ENCODE data around the gene POM121. TPM values are rescaled to one million over a fixed set of nuclear protein-coding genes. Genes with fewer than 3 reads are reported as not detected.
A peak's percentile ranks its signal among the peaks of the same experiment; 100 is the strongest.
"Not testable (repeated sequence)": the region's sequence is repeated elsewhere in the genome, so short reads cannot be mapped to it uniquely, and the experiment has no call there.

POM121 gene
- total RNA-seq, 1 donor from 2014 or later: 4.5 TPM

DNA sequence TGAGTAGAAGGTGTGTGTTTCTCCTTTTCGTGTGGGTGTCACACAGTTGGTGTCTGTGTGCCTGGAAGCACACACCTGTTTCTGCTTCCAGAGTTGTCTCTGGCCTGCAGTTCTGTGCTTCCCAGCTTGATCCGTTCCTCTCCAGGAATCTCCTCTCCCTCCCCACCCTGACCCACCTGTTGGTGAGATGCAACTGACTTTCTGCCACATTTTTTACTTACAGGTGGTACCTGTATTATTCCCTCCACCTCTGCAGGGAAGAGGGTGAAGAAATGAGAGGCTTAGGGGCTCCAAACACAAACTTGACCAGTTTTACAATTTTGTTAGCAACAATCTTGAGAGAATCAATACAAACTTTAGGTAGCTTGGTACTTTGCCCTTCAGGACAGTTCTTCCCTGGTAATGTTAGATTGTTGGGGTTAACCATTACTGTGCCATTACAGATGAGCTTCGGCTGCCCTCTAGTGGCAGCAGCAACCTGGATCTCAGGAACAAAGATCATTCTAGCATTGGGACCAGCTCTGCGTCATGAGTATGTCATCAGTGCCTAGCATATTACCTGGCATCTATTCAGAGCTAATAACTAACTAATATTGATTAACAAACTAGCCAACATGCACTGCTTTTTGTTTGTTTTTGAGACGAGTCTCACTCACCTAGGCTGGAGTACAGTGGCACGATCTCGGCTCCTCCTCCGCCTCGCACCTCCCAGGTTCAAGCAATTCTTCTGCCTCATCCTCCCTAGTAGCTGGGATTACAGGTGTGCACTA lies 10.0 kb upstream of the POM121 start:
- H3K4me3 ChIP-seq (ENCODE audit: low read depth, low read length); H3K27me3 ChIP-seq (ENCODE audit: control insufficient read depth, insufficient read depth, low read length); FAIRE-seq; H3K36me3 ChIP-seq (ENCODE audit: control insufficient read depth, insufficient read depth, low read length): not testable (repeated sequence)
- TF ChIP-seq CTCF (IDR thresholded peaks at IDR 0.05; ENCODE audit: insufficient read depth, low read length, severe bottlenecking): peak; percentile 63
- DNase-seq (ENCODE audit: low read depth): peak; percentile 74

- Histone ChIP-seq H3K27me3 (ENCODE audit: control insufficient read depth, insufficient read depth, low read length) (no peaks in the 10 kb centered on the region), H3K36me3 (ENCODE audit: control insufficient read depth, insufficient read depth, low read length) (peaks cover 1% of the 10 kb centered on the region), H3K4me3 (ENCODE audit: low read depth, low read length) (no peak overlapping the region)
- DNase-seq (ENCODE audit: low read depth): no peak
- no peak for TF ChIP-seq CTCF (IDR thresholded peaks at IDR 0.05; ENCODE audit: insufficient read depth, low read length, severe bottlenecking)
- no peak for FAIRE-seq
Observed at GRCh38 chr7:72919256-72919775, 5.6 kb upstream of the POM121 start.

DNA sequence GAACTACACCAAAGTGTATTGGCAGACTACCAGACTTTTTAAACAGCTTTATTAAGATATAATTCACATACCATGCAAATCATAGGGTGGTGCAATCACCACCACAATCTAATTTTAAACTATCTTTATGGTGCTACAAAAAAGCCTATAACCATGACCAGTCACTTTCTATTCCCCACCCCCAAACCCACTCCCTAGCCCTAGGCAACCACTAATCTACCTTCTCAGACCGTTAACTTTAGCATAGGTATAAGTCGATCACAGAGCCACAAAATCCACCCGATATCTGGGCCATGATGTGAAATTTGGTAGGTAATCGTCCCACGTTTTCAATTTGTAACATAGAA lies 536 bp upstream of the POM121 start:
- Histone ChIP-seq H3K27me3 (ENCODE audit: control insufficient read depth, insufficient read depth, low read length) (no peaks in the 10 kb centered on the region), H3K36me3 (ENCODE audit: control insufficient read depth, insufficient read depth, low read length) (peaks cover 5% of the 10 kb centered on the region), H3K4me3 (ENCODE audit: low read depth, low read length) (peak overlapping the region; percentile 65)
- DNase-seq (ENCODE audit: low read depth) (no peak), FAIRE-seq (no peak)
- no peak for TF ChIP-seq CTCF (IDR thresholded peaks at IDR 0.05; ENCODE audit: insufficient read depth, low read length, severe bottlenecking)

DNA sequence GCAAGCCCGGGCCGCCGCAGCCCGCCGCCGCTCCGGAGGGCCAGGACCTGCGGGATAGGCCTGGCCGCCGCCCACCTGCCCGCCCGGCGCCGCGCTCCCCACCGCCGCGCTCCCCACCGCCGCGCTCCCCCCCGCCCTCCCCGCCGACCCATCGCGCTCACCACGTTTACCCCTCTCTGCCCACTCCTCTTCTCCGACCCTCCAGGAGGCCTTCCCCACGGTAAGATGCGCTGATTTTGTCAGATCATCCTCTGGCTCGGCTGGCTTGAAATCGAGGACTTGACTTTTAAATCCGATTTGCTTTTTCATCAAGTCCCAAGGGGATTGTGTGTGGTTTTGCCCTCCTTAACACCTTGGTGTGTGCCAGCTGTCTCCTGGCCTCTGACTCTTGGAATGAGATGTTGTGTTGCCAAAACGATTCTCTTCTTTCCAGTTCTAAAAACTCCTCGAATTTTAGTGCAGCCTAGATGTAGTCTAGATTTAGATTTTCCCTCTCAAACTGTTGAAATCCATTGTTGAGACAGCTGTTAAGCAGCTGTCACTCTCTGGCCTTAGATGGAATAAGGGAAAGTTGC lies 738 bp downstream of the POM121 start:
- TF ChIP-seq CTCF (IDR thresholded peaks at IDR 0.05; ENCODE audit: insufficient read depth, low read length, severe bottlenecking): no peak
- no peak for DNase-seq (ENCODE audit: low read depth)
- H3K36me3 ChIP-seq (ENCODE audit: control insufficient read depth, insufficient read depth, low read length): peaks cover 4% of the 10 kb centered on the region
- H3K27me3 ChIP-seq (ENCODE audit: control insufficient read depth, insufficient read depth, low read length): no peaks in the 10 kb centered on the region
- peak overlapping the region; percentile 65 for H3K4me3 ChIP-seq (ENCODE audit: low read depth, low read length)
- FAIRE-seq: no peak

DNA sequence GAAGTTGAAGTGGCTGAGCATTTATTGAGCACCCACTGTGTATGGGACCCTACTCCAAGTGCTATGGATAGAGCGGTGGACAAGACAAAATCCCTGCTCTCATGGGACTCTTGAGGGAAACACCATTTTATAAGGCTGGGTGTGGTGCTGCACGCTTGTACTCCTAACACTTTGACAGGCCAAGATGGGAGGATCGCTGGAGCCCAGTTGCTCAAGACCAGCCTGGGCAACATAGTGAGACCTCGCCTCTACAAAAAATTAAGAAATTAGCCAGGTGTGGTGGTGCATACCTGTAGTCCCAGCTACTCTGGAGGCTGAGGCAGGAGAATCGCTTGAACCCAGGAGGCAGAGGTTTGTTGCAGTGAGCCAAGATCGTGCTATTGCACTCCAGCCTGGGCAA lies 2.9 kb downstream of the POM121 start:
- not testable (repeated sequence) for H3K4me3 ChIP-seq (ENCODE audit: low read depth, low read length); FAIRE-seq; H3K36me3 ChIP-seq (ENCODE audit: control insufficient read depth, insufficient read depth, low read length); H3K27me3 ChIP-seq (ENCODE audit: control insufficient read depth, insufficient read depth, low read length); DNase-seq (ENCODE audit: low read depth)

DNA sequence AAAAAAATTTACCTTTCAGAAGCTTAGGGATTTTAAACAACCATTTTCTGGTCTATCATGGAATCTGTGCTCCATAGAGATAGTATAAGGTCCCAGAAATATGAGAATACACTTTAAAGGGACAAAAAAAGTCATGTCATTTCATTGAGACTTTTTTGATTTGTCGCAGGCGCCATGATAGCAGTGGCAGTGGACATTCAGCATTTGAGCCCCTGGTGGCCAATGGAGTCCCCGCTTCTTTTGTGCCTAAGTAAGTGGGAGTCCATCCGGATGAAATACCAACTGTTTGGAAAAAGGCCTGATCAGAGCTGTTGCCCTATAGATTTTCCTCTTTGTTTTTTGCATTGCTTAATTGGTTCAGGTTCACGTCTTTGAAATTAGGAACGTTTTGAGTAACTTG lies 3.3 kb downstream of the POM121 start:
- H3K4me3 ChIP-seq (ENCODE audit: low read depth, low read length); H3K36me3 ChIP-seq (ENCODE audit: control insufficient read depth, insufficient read depth, low read length); DNase-seq (ENCODE audit: low read depth); FAIRE-seq; H3K27me3 ChIP-seq (ENCODE audit: control insufficient read depth, insufficient read depth, low read length): not testable (repeated sequence)

GRCh38 chr7:72942022-72942705 lies 17.3 kb downstream of the POM121 start:
- H3K36me3 ChIP-seq (ENCODE audit: control insufficient read depth, insufficient read depth, low read length); FAIRE-seq; H3K27me3 ChIP-seq (ENCODE audit: control insufficient read depth, insufficient read depth, low read length); DNase-seq (ENCODE audit: low read depth); H3K4me3 ChIP-seq (ENCODE audit: low read depth, low read length): not testable (repeated sequence)

DNA sequence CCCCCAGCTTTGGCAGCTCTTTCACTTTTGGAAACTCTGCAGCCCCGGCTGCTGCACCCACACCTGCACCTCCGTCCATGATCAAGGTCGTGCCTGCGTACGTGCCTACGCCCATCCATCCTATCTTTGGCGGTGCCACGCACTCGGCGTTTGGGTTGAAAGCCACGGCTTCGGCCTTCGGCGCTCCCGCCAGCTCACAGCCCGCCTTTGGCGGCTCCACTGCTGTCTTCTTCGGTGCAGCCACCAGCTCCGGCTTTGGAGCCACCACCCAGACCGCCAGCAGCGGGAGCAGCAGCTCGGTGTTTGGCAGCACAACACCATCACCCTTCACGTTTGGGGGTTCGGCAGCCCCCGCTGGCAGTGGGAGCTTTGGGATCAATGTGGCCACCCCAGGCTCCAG lies 18.1 kb downstream of the POM121 start:
- H3K27me3 ChIP-seq (ENCODE audit: control insufficient read depth, insufficient read depth, low read length); DNase-seq (ENCODE audit: low read depth); FAIRE-seq; H3K4me3 ChIP-seq (ENCODE audit: low read depth, low read length); H3K36me3 ChIP-seq (ENCODE audit: control insufficient read depth, insufficient read depth, low read length): not testable (repeated sequence)

- not testable (repeated sequence) for H3K36me3 ChIP-seq (ENCODE audit: control insufficient read depth, insufficient read depth, low read length); H3K27me3 ChIP-seq (ENCODE audit: control insufficient read depth, insufficient read depth, low read length); H3K4me3 ChIP-seq (ENCODE audit: low read depth, low read length); DNase-seq (ENCODE audit: low read depth); FAIRE-seq
Observed at GRCh38 chr7:72944937-72945336, 20.0 kb downstream of the POM121 start.

DNA sequence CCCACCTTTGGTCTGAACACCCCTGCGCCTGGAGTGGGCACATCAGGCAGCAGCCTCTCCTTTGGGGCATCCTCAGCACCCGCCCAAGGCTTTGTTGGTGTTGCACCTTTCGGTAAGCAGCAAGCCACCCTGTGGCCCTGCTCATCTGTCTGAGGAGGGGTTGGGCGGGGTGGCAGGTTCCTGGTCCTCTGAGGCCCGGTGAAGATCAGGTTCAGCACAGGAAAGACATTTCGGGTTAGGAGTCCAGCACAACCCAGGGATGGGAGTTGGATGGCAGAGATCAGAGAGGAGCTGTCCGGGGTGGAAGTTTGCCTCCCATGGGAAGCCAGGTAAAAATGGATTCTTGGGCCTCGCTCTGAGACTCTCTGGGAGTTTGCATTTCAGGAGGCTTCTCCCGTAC lies 20.7 kb downstream of the POM121 start:
- H3K27me3 ChIP-seq (ENCODE audit: control insufficient read depth, insufficient read depth, low read length); FAIRE-seq; DNase-seq (ENCODE audit: low read depth); H3K4me3 ChIP-seq (ENCODE audit: low read depth, low read length); H3K36me3 ChIP-seq (ENCODE audit: control insufficient read depth, insufficient read depth, low read length): not testable (repeated sequence)

Data from bronchial epithelial cell (primary cell).